Measurements from ENCODE around the gene ITFG2. TPM values are rescaled to one million over a fixed set of nuclear protein-coding genes. Genes with fewer than 3 reads are reported as not detected.
A peak's percentile ranks its signal among the peaks of the same experiment; 100 is the strongest.

Gene ITFG2
- total and polyA plus RNA-seq, 9 of the 15 experiments (the other 6 are each of a cell fraction or from before 2014, with no cell fraction given): 15.0 to 22.8 (median 19.4) TPM

DNA sequence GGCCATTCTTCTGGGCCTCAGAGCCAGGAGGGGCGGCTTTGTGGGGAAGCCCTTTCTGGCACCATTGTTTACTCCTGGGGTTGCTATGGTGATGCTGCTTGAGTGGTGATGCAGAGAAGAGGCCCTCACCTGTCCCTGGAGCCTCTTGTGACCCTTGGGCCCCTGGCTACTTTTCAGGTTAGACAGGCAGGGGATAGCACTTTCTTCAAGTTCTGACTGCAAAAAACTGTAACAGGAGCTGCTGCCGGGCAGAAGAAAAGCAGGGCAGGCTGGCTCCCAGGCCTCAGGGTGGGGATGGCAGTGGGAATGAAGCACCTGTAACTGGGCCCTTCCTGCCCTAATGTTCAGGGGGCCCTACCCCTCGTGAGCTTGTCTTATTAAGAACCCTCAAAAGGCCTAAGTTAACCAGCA, 44.6 kb downstream of the ITFG2 start, which contains the start of gene TEX52:
Gene TEX52 (minus strand): TSS at position 19 of the 411 bp plus-strand sequence. CDS start 13 bp downstream, at position 6.
- no peaks in the 10 kb centered on the region for H3K79me2 ChIP-seq (ENCODE audit: control insufficient read depth, insufficient read depth, low read length)
- no peak for DNase-seq (ENCODE audit: extremely low read depth in 1 of 4, low spot score in 3 of 4)
- ChIA-PET CTCF (ENCODE audit: low intra/inter-chr PET ratio) (no interaction called here), POLR2A (interaction anchor here (1.1 kb wide), 1 partner anchor 10 kb away, joined by 3 read pairs; no protein-coding TSS in a partner anchor)
- H3K4me2 ChIP-seq (ENCODE audit: insufficient read depth, low read length): no peak within 1 kb of the TSS
- no peak for ATAC-seq
- peaks cover 0 to 4% of the 10 kb centered on the region in 2 experiments; a peak in 1 of 5 replicates for H3K4me1 ChIP-seq (replicated peaks in 1 of 2; ENCODE audit: control insufficient read depth in 2 of 2, insufficient read depth in 2 of 2, low read length in 2 of 2)
- WGBS (ENCODE audit: insufficient coverage, low coverage, missing lambda C conversion rate): 40% methylated on average over 1 of the region's 3 CpGs
- H3K27ac ChIP-seq (ENCODE audit: extremely low read depth, low read depth, low read length): no peak within 1 kb of the TSS
- no peak within 1 kb of the TSS for H2AFZ ChIP-seq (ENCODE audit: low read depth, low read length)
- H3K36me3 ChIP-seq (ENCODE audit: control insufficient read depth, insufficient read depth, low read length): peaks cover 32% of the 10 kb centered on the region; the same call in 1 of the 3 replicates
- no peaks in the 10 kb centered on the region for H3K27me3 ChIP-seq (ENCODE audit: control insufficient read depth in 2 of 2, insufficient read depth in 2 of 2, low read length in 2 of 2)
- TF ChIP-seq RBM14 (IDR thresholded peaks at IDR 0.05; ENCODE audit: borderline replicate concordance, insufficient read depth, low read depth, low read length): no peak
- peak; percentile 54 for TF ChIP-seq RFX1 (IDR thresholded peaks at IDR 0.05)
- intact Hi-C loops (cut with micrococcal nuclease) (no loop called here), in situ Hi-C loops (cut with MboI) (no loop called here)
- no TSS peak for BruUV-seq (replicated peaks)
- H3K9me3 ChIP-seq (replicated peaks; ENCODE audit: control insufficient read depth, insufficient read depth, low read depth, low read length): no peaks in the 10 kb centered on the region
- no peak within 1 kb of the TSS for H3K4me3 ChIP-seq
- H3K9me1 ChIP-seq (ENCODE audit: control insufficient read depth, insufficient read depth, low read length): no peaks in the 10 kb centered on the region
- no peaks in the 10 kb centered on the region for H4K20me1 ChIP-seq (replicated peaks; ENCODE audit: control insufficient read depth, insufficient read depth, low read length)
- no peak within 1 kb of the TSS for H3K9ac ChIP-seq (ENCODE audit: insufficient read depth in 1 of 2, low read depth in 2 of 2, low read length in 2 of 2)
- FAIRE-seq: no peak

DNA sequence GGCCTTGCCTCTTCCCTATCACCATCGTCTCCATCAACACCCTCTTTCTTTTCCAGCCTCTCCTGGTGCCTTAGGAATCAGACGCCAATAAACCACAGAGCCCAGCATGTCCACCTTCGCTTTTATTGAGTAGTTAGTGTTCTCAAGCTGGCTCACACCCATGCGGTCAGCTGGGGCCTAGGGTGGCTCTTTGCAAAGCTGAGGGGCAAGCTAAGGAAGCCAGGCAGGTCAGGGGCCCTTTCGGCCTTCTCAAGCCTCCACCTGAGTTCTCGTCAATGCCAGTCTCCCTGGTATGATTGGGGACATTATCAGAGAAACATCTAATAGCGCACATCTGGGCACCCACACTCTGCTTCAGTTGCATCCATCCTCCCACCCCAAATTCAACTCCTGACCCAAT, 45.1 kb downstream of the ITFG2 start:
- Histone ChIP-seq H3K36me3 (ENCODE audit: control insufficient read depth, insufficient read depth, low read length) (peaks cover 35% of the 10 kb centered on the region; the same call in 1 of the 3 replicates), H2AFZ (ENCODE audit: low read depth, low read length) (no peak overlapping the region), H3K27me3 (ENCODE audit: control insufficient read depth in 2 of 2, insufficient read depth in 2 of 2, low read length in 2 of 2) (no peaks in the 10 kb centered on the region), H3K4me1 (replicated peaks in 1 of 2; ENCODE audit: control insufficient read depth in 2 of 2, insufficient read depth in 2 of 2, low read length in 2 of 2) (peaks cover 0 to 4% of the 10 kb centered on the region in 2 experiments; a peak in 1 of 5 replicates), H3K79me2 (ENCODE audit: control insufficient read depth, insufficient read depth, low read length) (no peaks in the 10 kb centered on the region), H3K9me1 (ENCODE audit: control insufficient read depth, insufficient read depth, low read length) (no peaks in the 10 kb centered on the region), H3K4me2 (ENCODE audit: insufficient read depth, low read length) (no peak overlapping the region), H3K4me3 (no peak overlapping the region), H3K27ac (ENCODE audit: extremely low read depth, low read depth, low read length) (no peak overlapping the region), H3K9ac (ENCODE audit: insufficient read depth in 1 of 2, low read depth in 2 of 2, low read length in 2 of 2) (no peak overlapping the region), H3K9me3 (replicated peaks; ENCODE audit: control insufficient read depth, insufficient read depth, low read depth, low read length) (no peaks in the 10 kb centered on the region), H4K20me1 (replicated peaks; ENCODE audit: control insufficient read depth, insufficient read depth, low read length) (no peaks in the 10 kb centered on the region)
- WGBS (ENCODE audit: insufficient coverage, low coverage, missing lambda C conversion rate): 87% methylated on average over 7 of the region's 7 CpGs
- TF ChIP-seq MEF2A (IDR thresholded peaks at IDR 0.05; ENCODE audit: control insufficient read depth, low read depth, low read length) (no peak), XRCC3 (IDR thresholded peaks at IDR 0.05) (no peak), POLR2AphosphoS2 (IDR thresholded peaks at IDR 0.05; ENCODE audit: low read length) (peak; percentile 73; the same call in 1 of the 2 replicates), SIN3A (IDR thresholded peaks at IDR 0.05; ENCODE audit: borderline replicate concordance in 2 of 2, control insufficient read depth in 1 of 2, low read depth in 2 of 2, low read length in 2 of 2) (no peak), ZNF717 (CRISPR knock-in tag; IDR thresholded peaks at IDR 0.05) (no peak), CBX8 (IDR thresholded peaks at IDR 0.05; ENCODE audit: borderline replicate concordance, extremely low read depth, low read depth, low read length, poor library complexity, severe bottlenecking) (no peak), ZNF41 (CRISPR knock-in tag; conservative IDR thresholded peaks at IDR 0.05) (no peak), E2F3 (CRISPR knock-in tag; IDR thresholded peaks at IDR 0.05) (no peak)
- TF ChIP-seq, protein P1, sequence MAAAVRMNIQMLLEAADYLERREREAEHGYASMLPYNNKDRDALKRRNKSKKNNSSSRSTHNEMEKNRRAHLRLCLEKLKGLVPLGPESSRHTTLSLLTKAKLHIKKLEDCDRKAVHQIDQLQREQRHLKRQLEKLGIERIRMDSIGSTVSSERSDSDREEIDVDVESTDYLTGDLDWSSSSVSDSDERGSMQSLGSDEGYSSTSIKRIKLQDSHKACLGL (CRISPR knock-in tag; IDR thresholded peaks at IDR 0.05; ENCODE audit: borderline replicate concordance, poor library complexity, severe bottlenecking): no peak
- in situ Hi-C loops (cut with MboI) (no loop called here), intact Hi-C loops (cut with micrococcal nuclease) (no loop called here)
- FAIRE-seq (no peak), DNase-seq (ENCODE audit: extremely low read depth in 1 of 4, low spot score in 3 of 4) (no peak), ATAC-seq (no peak)
- ChIA-PET CTCF (ENCODE audit: low intra/inter-chr PET ratio) (no interaction called here), POLR2A (interaction anchor here (0.7 to 1.1 kb wide), 3 partner anchors 9 to 894 kb away, joined by 3 to 4 read pairs (median 3); no protein-coding TSS in a partner anchor)
- BruUV-seq (replicated peaks): TSS peak; percentile 57

All from K562 (cell line).